ENCODE results near the gene ABLIM2.
"Not testable (repeated sequence)": the region's sequence is repeated elsewhere in the genome, so short reads cannot be mapped to it uniquely, and the experiment has no call there.

The ABLIM2 gene

GRCh38 chr4:7947927-7948326, 210.7 kb downstream of the ABLIM2 start:
- no peak for DNase-seq

GRCh38 chr4:7945709-7946380, 212.8 kb downstream of the ABLIM2 start:
- no peak for DNase-seq

GRCh38 chr4:7944599-7945220, 213.9 kb downstream of the ABLIM2 start:
- no peak for DNase-seq

- not testable (repeated sequence) for DNase-seq
Observed at GRCh38 chr4:7943688-7944087, 214.9 kb downstream of the ABLIM2 start.

- DNase-seq: no peak
Observed at GRCh38 chr4:7943211-7943610, 215.4 kb downstream of the ABLIM2 start.

GRCh38 chr4:7941965-7942496, 216.6 kb downstream of the ABLIM2 start:
- no peak for DNase-seq

- no peak for DNase-seq
Observed at GRCh38 chr4:7941111-7941964, 217.3 kb downstream of the ABLIM2 start.

- peak; percentile 77 for DNase-seq
Observed at GRCh38 chr4:7939377-7940108, 219.1 kb downstream of the ABLIM2 start, which contains the start of gene AFAP1. TSS of gene AFAP1 (minus strand) at chr4:7939861. CDS start at chr4:7872078, 67,783 bp downstream.

- no peak for DNase-seq
Observed at GRCh38 chr4:7938609-7939376, 219.8 kb downstream of the ABLIM2 start.

GRCh38 chr4:7938266-7938608, 220.4 kb downstream of the ABLIM2 start:
- no peak for DNase-seq

- no peak for DNase-seq
Observed at GRCh38 chr4:7937006-7937405, 221.6 kb downstream of the ABLIM2 start.

GRCh38 chr4:7933651-7934510, 224.7 kb downstream of the ABLIM2 start:
- no peak for DNase-seq

- no peak for DNase-seq
Observed at GRCh38 chr4:7932287-7932686, 226.3 kb downstream of the ABLIM2 start.

GRCh38 chr4:7929118-7929951, 229.3 kb downstream of the ABLIM2 start:
- no peak for DNase-seq

- DNase-seq: no peak
Observed at GRCh38 chr4:7928711-7929110, 229.9 kb downstream of the ABLIM2 start.

GRCh38 chr4:7926822-7927221, 231.8 kb downstream of the ABLIM2 start:
- DNase-seq: no peak

GRCh38 chr4:7924570-7924969, 234.0 kb downstream of the ABLIM2 start:
- DNase-seq: no peak

- DNase-seq: no peak
Observed at GRCh38 chr4:7924163-7924562, 234.4 kb downstream of the ABLIM2 start.

GRCh38 chr4:7922466-7922865, 236.1 kb downstream of the ABLIM2 start:
- DNase-seq: no peak

- DNase-seq: no peak
Observed at GRCh38 chr4:7918981-7919380, 239.6 kb downstream of the ABLIM2 start.
